NCI-H1105 treated with DMSO at 0.1 percent for 48 hours (cell line): Measurements from ENCODE around the gene KCNV2.
A peak's percentile ranks its signal among the peaks of the same experiment; 100 is the strongest.

Experiments
- DNase-seq: peaks from one replicate; lab custom pipeline; 2025; lab: John Stamatoyannopoulos, UW

KCNV2 gene

DNA sequence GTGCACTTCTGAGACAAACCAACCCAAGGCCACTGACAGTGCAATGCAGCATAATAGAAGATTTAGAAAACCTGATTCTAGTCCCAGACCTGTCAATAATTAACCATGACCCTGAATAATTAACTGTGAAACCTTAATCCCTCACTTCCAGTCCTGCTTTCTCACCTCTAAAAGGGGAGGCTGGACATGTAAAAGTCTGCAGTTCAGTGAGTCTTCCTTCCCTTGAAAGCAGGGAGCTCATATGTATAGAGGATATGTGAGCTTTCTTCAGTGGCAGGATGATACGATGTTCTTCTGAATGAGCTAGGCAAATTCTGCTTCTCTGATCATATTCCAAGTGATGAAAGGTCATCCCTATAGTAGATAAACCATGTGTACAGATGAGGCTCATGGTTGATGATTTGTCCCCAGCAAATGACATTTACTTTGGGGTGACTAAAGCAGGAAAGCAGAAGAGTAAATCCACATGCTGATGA is 2.9 kb downstream of the KCNV2 start:
- DNase-seq: no peak

DNA sequence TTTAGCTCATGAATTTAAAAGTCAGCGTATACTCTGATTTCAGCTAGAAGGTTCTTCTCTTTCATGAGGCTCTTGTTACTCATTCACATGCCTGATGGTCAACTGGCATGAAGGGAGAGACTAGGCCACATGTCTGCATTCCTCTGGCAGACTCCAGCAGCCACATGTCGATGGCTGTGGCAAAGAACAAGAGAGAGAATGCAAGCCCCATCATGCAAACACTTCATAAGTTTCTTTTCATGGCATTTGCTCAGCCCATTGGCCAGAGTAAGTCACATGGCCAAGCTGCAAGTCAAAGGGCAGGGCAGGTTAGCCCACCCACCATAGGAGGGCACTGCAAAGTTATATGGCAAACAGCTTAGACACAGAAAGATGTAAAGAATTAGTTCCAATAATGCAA is 5.4 kb downstream of the KCNV2 start:
- DNase-seq: no peak

DNA sequence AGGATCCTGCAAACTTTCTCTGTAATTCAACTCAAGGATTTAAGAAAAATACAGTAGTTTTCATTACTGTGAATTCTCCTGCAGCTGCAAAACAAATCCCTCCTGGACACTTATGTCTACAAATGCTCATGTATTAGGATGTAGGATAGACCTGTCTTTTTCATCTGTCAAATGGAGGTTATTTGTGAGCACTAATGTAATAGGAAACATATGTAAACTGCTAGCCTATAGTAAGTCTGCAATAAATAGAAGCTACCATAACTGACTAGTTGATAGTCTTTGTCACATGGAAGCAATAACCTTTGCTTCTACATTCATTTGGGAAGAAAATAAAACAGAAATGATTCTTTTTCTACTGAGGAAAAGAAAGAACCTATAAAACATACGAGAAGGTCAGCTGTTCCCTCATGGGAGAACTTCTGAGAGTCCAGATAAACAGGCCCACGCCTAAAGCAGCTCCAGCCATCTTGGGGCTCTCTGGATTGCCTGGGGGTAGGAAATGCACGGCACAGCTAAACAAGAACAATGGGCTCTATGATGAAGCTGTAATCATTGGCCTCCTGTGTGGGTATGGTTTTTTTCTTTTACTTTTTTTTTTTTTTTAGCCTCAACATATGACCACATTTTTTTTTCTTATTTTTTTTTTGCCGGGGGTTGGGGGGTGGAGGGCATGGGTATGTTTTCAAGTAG is 6.2 kb downstream of the KCNV2 start:
- DNase-seq: no peak

DNA sequence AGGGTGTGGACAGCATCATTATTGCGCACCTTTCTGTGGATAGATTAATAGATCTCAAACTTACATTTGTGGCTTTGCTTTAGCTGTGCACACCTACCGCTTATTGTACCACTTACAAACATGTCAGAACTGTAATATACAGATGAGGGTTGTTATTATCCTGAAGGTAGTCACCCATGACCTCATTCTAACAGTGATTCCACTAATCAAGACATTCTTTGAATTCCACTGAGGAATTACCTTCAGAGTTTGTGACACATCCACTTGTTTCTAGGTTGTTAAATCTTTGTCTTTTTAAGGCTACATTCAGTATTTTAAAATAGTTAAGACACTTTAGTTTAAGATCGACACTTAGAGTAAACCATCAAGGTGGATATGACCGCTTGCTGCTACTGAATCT is 7.8 kb downstream of the KCNV2 start:
- DNase-seq: no peak

DNA sequence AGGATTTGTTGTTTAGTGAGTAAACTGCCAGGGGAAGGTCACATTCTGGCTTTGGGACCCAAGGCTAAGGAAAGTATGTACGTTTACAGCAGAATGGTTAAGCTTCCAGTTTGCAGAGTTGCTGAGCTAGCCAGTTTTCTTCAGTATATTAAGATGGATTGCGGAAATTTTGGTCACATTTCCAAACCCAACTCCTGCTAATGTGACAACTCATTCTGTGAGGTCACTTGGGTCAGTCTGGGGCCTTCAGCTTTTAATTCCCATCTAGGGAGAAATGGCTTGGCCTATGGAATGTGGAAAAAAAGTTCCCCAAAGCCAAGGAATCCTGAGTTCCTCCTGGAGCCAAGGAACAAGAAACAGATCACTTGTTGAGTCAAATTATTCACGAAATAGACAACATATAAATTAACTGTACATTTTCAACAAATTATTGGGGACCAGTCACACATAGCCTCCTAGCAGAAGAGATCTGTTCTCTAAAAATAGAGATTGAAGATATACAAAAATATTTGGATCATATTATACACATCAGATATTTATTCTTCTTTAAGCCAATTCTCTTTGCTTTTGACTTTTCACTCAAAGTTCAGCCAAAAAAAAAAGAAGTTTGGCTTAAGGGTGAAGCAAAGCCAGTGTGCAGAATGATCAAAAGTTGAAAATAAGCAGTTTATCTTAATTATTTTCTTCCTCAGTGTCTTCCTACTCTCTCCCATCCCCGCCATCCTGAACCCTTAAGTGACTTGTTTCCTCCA is 8.8 kb downstream of the KCNV2 start:
- no peak for DNase-seq

DNA sequence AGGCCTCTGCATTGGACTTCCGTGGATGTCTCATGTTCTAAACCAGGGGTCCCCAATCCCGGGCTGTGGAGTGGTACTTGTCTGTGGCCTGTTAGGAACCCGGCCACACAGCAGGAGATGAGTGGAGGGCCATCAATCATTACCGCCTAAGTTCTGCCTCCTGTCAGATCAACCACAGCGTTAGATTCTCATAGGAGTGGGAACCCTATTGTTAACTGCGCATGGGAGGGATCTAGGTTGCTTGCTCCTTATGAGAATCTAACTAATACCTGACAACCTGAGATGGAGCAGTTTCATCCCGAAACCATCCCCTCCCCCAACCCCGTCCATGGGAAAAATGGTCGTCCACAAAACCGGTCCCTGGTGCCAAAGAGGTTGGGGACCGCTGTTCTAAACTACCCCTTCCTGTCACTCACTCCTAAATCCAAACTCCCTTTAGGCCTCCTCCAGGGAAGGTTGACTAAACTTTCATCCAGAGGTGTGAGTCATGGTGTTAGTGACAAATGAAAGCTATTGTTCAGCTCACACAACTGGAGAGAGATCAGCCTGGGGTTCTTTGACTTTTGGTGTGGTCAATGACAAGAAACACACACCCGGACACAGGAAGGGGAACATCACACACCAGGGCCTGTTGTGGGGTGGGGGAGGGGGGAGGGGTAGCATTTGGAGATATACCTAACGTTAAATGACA is 9.5 kb downstream of the KCNV2 start:
- no peak for DNase-seq

DNA sequence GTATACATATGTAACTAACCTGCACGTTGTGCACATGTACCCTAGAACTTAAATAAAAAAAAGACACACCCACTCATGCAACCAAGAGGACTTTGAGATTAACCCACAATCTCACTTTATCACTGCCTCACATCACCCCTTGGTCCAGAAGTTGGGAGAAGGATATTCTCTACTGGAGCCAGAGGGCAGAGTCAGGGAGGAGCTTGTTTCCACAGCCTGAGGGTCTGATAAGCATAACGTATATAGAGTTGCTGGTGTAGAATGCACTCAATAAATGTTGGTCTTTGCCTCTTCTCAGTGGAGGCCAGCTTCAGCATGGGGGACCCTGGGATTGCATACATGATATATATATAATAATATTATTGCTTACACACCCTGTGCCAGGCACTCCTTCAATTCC is 10.1 kb downstream of the KCNV2 start:
- no peak for DNase-seq

DNA sequence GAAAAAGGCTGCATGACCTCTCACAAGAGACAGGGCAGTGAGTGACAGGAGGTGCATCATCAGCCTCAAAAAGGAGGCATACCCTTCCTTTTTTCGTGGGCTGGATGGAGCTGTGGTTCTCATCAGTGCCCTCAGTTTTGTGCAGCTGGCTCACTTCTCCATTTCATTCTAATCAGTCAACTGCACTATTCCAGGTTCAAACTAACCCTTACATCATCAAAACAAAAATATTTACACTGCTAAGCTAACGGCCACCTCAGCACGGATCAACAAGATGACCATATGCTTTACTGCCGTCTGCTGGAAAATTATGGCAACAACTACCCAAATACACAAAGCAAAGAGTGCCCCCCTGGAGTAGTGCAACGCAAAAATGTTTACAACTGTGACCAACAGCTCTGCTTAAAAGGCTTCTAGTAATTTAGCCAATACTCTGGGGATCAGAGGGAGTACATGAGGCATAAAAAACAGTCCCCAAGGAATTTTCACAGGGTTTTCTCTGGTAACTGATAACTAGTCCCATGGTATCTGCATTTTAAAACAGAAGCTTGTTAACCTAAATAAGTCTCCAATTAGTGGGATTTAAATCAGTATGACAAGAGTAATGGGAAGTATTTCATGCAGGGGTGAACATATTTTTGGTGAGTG is 10.8 kb downstream of the KCNV2 start:
- DNase-seq: peak; percentile 71

DNA sequence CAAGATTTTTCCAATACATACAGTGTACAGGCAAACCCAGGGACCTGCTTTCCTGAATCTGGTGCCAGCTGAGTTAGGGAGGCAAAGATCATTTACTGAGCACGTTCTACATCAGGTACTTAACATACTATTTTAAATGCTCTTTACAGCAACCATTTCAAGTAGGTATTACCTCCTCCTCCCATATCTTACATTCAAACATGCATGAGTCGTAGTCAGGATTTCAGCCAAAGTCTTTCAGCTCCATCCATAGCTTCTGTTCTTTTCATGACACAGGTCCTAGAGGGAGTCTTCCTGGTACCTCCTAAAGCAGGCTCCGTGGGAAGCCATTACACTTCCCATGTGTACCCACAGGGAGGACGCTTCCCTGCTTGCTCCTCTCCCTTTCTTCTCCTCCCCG is 11.7 kb downstream of the KCNV2 start:
- DNase-seq: no peak

DNA sequence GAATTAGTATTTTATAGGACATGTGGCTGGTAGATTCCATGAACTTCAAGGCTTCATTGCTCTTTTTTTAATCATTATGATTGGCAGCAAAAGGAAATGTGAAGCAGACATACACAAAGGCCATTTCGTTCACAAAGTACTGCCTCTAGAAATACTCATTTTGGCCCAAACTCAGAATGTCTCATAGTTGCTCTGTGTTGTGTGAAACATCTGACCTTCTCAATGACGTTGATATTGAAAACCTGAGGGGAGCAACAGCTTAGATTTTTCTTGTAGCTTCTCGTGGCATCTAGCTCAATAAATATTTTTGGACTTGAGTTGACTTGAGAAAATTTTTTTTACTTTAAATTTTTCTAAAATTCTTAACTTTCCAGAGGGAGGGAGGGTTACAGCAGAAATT is 12.4 kb downstream of the KCNV2 start:
- no peak for DNase-seq

DNA sequence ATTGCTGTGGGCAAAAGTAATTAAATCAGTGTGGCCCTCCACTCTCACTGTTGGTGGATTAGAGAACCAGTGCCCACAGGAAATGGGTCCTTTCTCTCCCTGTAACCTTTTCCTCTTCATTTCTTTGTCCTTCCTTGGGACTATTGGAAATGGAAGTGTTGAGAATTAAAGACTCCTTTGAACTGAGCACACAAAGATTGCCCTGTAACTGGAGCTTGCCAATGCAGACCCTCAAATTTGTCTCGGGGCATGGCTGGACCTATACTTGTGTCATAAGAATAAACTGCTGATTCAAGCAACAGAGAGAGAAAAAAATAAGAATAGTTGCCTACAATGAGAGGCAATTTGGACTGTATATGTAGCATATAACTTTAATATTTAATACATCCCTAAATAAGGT is 13.7 kb downstream of the KCNV2 start:
- DNase-seq: no peak

DNA sequence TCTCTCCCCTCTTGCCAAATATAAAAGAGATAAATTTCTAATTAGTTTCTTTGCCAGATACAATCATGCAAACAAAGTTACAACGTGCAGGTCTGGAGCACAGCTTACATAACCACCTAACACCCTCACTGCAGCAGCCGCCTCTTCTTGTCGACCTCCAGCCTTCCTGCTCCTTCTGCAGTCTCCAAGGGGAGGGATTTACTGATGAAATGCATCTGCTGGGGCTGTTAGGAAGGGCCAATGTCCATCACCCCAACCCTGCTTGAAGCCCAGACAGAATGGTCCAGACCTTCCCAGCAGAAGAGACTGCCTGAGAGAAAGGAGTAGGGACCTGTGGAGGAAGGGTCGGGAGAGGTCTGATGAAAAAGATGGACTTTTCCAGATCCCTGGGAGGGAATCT is 15.2 kb downstream of the KCNV2 start:
- no peak for DNase-seq

DNA sequence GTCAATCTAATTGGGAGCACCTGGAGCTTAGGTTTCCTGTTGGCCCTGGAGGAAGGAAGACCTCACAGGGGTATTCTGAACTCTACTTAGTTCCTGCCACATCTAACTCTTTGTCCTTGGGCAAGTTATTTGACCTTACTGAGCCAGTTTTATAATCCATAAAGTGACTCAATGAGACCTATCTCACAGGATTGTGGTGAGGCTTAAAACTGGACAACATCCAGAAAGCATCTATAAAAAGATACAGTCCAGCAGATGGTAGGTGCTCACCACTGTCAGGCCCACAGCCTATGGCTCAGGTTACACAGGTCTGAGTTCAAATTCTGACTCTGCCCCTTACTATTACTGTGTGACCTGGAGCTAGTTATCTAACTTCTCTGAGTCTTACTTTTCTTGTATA is 23.3 kb downstream of the KCNV2 start:
- no peak for DNase-seq

DNA sequence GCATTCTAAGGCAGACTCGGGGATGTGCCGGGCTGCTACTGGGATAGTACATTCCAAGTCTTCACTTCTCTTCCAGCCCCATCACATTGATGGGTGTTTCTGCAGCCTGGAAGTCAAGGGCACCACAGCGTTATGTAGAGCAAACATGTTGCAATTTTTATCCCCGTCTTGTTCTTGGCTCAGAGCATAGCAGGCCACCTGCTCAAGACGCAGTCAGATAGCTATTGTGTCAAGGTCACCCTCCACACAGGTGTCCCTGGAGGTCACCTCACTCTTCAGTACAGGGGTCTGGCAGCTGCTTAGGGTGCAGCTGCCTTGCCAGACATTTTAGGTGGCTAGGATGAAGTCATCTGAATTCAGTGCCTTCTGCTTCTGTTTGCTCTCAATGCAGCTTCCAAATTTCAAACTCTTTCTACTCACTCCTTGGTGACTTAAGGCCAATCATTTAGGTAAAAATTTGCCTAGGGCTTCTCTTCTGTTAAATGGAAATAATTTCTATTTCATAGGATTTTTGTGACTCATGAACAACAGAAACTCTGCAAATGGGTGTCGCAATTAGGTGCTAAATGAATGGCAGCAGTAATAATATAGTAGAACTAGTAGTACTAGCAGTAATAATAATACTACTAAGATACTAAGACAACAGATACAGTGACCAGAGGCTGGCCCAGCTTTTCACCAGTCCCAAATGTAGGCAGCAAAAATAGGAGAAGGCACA is 24.3 kb downstream of the KCNV2 start:
- DNase-seq: no peak

DNA sequence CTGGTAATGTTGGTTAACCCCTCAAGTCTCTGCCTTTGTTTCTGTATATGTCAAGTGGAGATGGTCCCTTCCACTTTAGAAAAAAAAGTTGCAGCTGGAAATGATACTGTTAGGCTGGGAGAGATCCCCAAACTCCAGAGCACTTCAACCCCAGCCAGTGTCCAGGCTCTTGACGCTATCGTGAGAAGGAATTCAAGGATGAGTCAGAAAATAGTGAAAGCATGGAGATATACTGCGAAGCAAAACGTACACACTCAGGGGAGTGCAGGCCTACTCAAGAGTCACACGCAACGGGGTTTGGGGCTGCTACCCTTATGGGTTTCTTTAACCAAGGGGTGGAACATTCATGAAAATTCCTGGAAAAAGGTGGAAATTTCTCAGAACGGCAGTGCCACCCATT is 24.9 kb downstream of the KCNV2 start:
- no peak for DNase-seq

DNA sequence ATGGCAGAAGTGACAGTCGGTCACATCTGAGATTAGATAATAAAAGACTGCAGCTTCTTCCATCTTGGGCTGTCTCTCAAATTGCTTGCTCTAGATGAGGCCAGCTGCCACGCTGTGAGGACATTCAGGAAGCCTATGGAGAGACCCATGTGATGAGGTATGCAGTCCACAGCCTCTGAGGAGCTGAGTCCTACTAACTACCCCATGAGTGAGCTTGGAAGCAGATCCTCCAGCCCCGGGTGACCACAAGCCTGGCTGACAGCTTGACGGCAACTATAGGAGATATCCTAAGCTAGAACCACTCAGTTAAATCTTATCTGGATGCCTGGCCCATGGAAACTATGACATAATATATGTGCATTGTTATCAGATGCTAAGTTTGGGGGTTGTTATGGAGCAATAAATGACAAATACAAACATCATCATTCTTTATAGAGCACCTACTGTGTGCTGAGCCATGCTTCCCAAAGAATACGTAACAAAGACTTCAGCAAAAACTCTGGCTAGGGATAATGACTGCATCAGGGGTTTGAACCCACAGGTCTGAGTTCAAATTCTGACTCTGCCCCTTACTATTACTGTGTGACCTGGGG is 26.7 kb downstream of the KCNV2 start:
- no peak for DNase-seq

DNA sequence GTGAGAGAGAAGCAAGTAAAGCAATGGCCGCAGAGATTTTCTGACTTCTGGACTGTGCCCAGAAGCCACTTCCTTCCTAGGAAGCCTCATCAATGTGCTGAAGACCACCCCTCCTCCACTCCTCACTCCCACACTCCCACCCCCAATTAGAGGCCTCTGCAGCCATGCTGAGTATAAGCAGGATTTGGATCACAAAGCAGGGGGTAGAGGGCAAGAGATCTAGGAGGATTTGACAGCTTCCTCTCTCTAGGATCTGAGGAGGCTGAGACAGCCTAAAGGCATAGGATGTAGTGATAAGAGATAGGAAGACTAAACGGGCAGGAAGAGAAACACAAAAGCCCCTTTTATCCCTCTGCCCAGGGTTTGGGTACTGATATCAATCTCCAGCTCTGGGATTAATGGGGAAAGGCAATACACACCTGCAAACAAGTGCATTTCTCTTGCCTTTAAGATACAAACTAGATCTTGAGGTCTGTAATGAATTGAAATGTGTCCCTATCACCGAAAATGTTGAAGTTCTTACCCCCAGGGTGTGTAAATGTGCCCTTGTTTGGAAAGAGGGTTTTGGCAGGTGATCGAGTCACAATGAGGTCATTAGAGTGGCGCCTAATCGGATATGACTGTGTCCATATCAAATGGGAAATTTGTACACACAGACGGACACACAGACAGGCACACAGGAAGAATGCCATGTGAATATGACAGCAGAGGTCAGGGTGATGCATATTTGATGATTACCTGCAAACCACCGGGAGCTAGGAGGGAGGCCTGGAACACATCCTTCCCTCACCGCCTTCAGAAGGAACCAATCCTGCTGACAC is 28.5 kb downstream of the KCNV2 start:
- DNase-seq: no peak

DNA sequence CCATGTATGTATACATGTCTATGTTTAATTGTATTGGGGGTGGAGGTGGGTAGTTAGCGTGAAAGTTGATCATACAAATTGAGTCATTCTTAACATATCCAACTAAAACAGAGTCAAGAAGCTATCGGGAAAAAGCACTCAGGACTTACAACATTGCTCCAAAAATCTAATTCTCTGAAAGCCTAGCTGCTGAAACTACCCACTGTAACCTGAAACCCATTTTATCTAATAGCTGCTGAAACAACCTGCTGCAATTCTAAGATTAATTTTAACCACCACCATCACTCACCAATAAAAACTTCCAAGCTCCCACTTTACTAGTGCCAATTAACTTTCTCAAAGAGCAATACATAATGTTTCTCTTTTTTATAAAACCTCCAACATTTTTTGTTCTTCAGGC is 32.2 kb downstream of the KCNV2 start:
- no peak for DNase-seq

DNA sequence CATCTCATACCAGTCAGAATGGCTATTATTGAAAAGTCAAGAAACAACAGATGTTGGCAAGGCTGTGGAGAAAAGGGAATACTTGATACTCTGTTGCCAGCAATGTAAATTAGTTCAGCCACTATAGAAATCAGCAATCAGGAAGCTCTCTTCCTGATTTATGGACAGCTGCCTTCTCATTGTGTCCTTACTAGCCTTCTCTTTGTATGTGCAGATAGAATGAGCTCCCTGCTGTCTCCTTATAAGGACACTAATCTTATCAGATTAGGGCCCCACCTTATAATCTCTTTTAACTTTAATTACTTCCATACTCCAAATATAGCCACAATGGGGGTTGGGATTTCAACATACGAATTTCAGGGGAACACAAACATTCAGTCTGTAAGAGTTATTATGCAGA is 38.0 kb downstream of the KCNV2 start:
- no peak for DNase-seq

DNA sequence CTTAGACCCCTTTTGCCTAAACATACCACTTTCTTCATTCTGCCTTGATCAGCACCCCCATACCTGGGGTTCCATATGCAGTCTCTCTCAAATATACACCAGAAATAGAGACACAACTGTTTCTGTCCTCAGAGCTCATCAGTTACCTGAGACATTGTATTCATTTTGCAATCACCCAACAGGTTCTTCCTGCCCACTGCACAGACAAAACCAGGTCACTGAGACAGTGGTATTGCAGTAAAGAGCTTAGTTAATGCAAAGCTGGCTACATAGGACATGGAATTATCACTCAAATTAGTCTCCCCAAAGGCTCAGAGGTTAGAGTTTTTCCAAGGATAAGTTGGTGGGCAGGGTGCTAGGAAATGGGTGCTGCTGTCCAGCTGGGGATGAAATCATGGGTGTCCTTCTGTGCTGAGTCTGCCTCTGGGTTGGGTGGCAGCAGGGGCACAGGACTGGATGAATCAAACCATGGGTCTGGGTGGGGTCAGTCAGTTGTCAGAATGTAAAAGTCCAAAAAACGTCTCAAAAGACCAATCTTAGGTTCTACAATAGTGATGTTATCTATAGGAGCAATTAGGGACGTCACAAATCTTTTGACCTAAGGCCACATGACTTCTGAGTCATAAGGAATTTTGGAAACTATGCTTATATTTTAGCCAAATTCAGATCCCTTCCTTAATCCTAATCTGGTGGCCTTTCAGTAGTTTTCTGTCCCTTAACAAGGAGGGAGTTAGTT is 41.0 kb downstream of the KCNV2 start:
- DNase-seq: no peak
